HepG2 (cell line): Measurements from ENCODE around the gene S100P. TPM values are rescaled to one million over a fixed set of nuclear protein-coding genes. Genes with fewer than 3 reads are reported as not detected.

Source experiments
- CHCHD3 ChIP-seq: sonication (generic); formaldehyde crosslinking; IDR thresholded peaks from 2 replicates; pipeline ENCODE4 v1.8.0; 2022; ENCODE audit warnings: mild to moderate bottlenecking, missing genetic modification reagents, moderate library complexity
- FOXK2 ChIP-seq: fragments of 450-650 bp; IDR thresholded peaks from 2 replicates; pipeline ENCODE4 v1.6.1; 2016
- HIVEP1 ChIP-seq: sonication (generic); formaldehyde crosslinking; IDR thresholded peaks from 2 replicates; pipeline ENCODE4 v1.4.0; 2020; ENCODE audit warnings: mild to moderate bottlenecking, missing genetic modification reagents
- LCORL ChIP-seq, 2 experiments: fragments of 450-650 bp in 1 of 2; sonication (generic) in 1 of 2; formaldehyde crosslinking in 1 of 2; IDR thresholded peaks; 2 replicates each; pipeline versions ENCODE4 v1.5.0 to v1.6.1; 2017 to 2020; ENCODE audit warnings: antibody characterized with exemption in 1 of 2, missing genetic modification reagents in 1 of 2
- MXD4 ChIP-seq: IDR thresholded peaks from 2 replicates; pipeline ENCODE4 v1.6.1; 2016; ENCODE audit warnings: mild to moderate bottlenecking, missing biosample characterization, missing genetic modification reagents
- NR2F1 ChIP-seq, 2 experiments: fragments of 450-650 bp in 1 of 2; formaldehyde crosslinking in 1 of 2; IDR thresholded peaks; 2 replicates each; pipeline versions ENCODE4 v1.5.0 to v1.6.1; 2016 to 2020; ENCODE audit warnings: mild to moderate bottlenecking in 1 of 2, missing compliant biosample characterization in 1 of 2, missing genetic modification reagents in 1 of 2, moderate library complexity in 1 of 2
- ONECUT2 ChIP-seq: sonication (generic); formaldehyde crosslinking; IDR thresholded peaks from 2 replicates; pipeline ENCODE4 v1.4.0; 2020; ENCODE audit warnings: missing genetic modification reagents
- SIX1 ChIP-seq: sonication (generic); formaldehyde crosslinking; IDR thresholded peaks from 2 replicates; pipeline ENCODE4 v1.4.0; 2020; ENCODE audit warnings: missing genetic modification reagents, borderline replicate concordance
- ZMYM4 ChIP-seq: sonication (generic); formaldehyde crosslinking; IDR thresholded peaks from 2 replicates; pipeline ENCODE4 v1.8.1; 2023; ENCODE audit warnings: mild to moderate bottlenecking, missing genetic modification reagents
- ZNF143 ChIP-seq: sonication (generic); formaldehyde crosslinking; IDR thresholded peaks from 2 replicates; pipeline ENCODE4 v1.4.0; 2020; ENCODE audit warnings: missing genetic modification reagents
- ZNF230 ChIP-seq: sonication (generic); formaldehyde crosslinking; IDR thresholded peaks from 2 replicates; pipeline ENCODE4 v1.4.0; 2020; ENCODE audit warnings: mild to moderate bottlenecking, missing genetic modification reagents
- ZNF432 ChIP-seq: sonication (generic); formaldehyde crosslinking; IDR thresholded peaks from 2 replicates; pipeline ENCODE4 v1.5.0; 2020; ENCODE audit warnings: missing genetic modification reagents, mild to moderate bottlenecking, borderline replicate concordance
- ZNF484 ChIP-seq: sonication (generic); formaldehyde crosslinking; IDR thresholded peaks from 2 replicates; pipeline ENCODE4 v1.5.1; 2020; ENCODE audit warnings: mild to moderate bottlenecking, low read depth, missing genetic modification reagents, borderline replicate concordance
- ZNF562 ChIP-seq: sonication (generic); formaldehyde crosslinking; IDR thresholded peaks from 2 replicates; pipeline ENCODE4 v1.8.0; 2022; ENCODE audit warnings: missing genetic modification reagents, borderline replicate concordance
- ZNF772 ChIP-seq: sonication (generic); formaldehyde crosslinking; IDR thresholded peaks from 2 replicates; pipeline ENCODE4 v1.5.0; 2020; ENCODE audit warnings: mild to moderate bottlenecking, missing genetic modification reagents
- polyA plus RNA-seq, 8 experiments: library from polyadenylated mRNA; depleted of rRNA in 3 of 8; stranded (reverse) in 7 of 8; unstranded in 1 of 8; fragments of >200 nt; fragmentation: Illumina TruSeq in 4 of 8; extraction: Trizol in 4 of 8; gene quantifications; 2 replicates each; pipeline versions ENCODE4 v1.2.1 to v1.2.3, GENCODE V29; 2011 to 2016; ENCODE audit warnings: low read depth in 4 of 8, missing spikeins in 1 of 8, mixed read lengths in 1 of 8; ENCODE audit not compliant: insufficient read depth in 1 of 8
- total RNA-seq, 5 experiments: library from RNA; depleted of rRNA; stranded (reverse); fragments of >200 nt; fragmentation: Illumina TruSeq; extraction: Trizol; gene quantifications; 2 replicates each; pipeline ENCODE4 v1.2.3, GENCODE V29; 2016; ENCODE audit warnings: low read depth in 1 of 5
- TF ChIP-seq, protein P1 (sequence below): sonication (generic); formaldehyde crosslinking; IDR thresholded peaks from 2 replicates; pipeline ENCODE4 v1.8.1; 2022; ENCODE audit warnings: low read depth, mild to moderate bottlenecking, missing genetic modification reagents
- TF ChIP-seq, protein P2 (sequence below): sonication (generic); formaldehyde crosslinking; IDR thresholded peaks from 2 replicates; pipeline ENCODE4 v1.4.0; 2020; ENCODE audit warnings: missing genetic modification reagents
- TF ChIP-seq, protein P3 (sequence below), 2 experiments: sonication (generic) in 1 of 2; formaldehyde crosslinking in 1 of 2; IDR thresholded peaks; 2 replicates each; pipeline versions ENCODE4 v1.6.1 to v1.9.0; 2014 to 2022; ENCODE audit warnings: antibody characterized with exemption in 1 of 2, borderline replicate concordance in 1 of 2, inconsistent platforms in 1 of 2, low read depth in 1 of 2, missing genetic modification reagents in 1 of 2

Gene S100P
- total and polyA plus RNA-seq, 2 of the 13 experiments (the other 11 are each of a cell fraction or from before 2014, with no cell fraction given): 278 to 1,649 TPM

DNA sequence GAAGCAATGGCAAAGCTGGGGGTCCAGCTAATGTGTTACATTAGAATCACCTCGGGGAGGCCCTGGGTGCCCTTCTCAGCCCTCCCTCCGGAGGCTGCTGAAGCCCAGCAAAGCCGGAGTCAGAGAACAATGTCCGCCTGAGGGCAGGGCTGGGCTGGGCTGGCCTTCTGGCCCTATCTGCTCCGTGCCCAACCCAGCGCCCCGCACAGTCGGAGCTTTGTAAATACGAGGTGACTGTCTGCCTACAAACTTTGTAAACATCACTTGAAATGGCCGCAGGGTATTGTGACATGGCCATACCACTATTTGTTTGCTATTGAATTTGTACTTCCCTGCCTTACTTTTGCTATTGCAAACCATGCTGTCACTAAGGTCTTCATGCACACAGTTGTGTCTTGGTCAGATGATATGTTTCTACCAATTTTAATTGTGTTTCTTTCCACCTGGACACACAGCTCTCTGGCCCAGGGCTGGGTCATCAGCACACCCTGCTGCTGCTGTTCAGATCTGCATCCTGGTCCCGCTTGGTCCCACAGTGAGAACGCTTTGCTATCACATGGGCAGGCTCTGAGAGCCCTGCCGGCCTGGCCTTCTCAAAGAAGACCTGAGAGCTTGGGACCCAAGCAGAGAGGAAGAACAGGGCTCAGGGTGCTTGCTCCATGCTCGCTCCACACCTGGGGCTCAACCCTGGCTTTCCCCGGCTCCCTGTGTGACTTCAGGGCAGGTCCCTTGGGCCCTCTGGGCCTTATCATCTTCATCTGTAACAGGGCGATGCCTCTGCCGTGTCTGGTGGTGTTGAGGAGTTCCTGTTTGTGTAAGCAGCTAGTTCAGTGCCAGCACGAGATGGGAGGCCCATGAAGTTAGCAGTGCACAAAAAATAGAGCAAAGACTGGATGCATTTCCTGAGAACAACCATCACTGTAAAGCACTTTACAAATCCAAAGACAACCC lies 2.3 kb downstream of the S100P start (continued):
- TF ChIP-seq, protein P1, sequence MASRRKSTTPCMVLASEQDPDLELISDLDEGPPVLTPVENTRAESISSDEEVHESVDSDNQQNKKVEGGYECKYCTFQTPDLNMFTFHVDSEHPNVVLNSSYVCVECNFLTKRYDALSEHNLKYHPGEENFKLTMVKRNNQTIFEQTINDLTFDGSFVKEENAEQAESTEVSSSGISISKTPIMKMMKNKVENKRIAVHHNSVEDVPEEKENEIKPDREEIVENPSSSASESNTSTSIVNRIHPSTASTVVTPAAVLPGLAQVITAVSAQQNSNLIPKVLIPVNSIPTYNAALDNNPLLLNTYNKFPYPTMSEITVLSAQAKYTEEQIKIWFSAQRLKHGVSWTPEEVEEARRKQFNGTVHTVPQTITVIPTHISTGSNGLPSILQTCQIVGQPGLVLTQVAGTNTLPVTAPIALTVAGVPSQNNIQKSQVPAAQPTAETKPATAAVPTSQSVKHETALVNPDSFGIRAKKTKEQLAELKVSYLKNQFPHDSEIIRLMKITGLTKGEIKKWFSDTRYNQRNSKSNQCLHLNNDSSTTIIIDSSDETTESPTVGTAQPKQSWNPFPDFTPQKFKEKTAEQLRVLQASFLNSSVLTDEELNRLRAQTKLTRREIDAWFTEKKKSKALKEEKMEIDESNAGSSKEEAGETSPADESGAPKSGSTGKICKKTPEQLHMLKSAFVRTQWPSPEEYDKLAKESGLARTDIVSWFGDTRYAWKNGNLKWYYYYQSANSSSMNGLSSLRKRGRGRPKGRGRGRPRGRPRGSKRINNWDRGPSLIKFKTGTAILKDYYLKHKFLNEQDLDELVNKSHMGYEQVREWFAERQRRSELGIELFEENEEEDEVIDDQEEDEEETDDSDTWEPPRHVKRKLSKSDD: peak; percentile 93
- no peak for TF ChIP-seq ZNF562 (CRISPR knock-in tag)
- TF ChIP-seq ZNF230: no peak
- TF ChIP-seq SIX1 (CRISPR knock-in tag): peak; percentile 76; the same call in 1 of the 2 replicates
- TF ChIP-seq ZNF143: 0 out of 2 replicates have a peak, but pooled peaks have one; percentile 38
- TF ChIP-seq FOXK2: peak; percentile 98
- TF ChIP-seq ZNF484 (CRISPR knock-in tag): no peak
- TF ChIP-seq CHCHD3 (CRISPR knock-in tag): no peak
- TF ChIP-seq ONECUT2 (CRISPR knock-in tag): no peak
- peak; percentile 60 to 62; a peak in 2 of 4 replicates for TF ChIP-seq NR2F1 (CRISPR knock-in tag; IDR thresholded peaks at IDR 0.05)
- TF ChIP-seq ZNF432 (CRISPR knock-in tag): no peak
- no peak for TF ChIP-seq LCORL (IDR thresholded peaks at IDR 0.05)
- peak; percentile 96 for TF ChIP-seq LCORL (CRISPR knock-in tag; IDR thresholded peaks at IDR 0.05)
- peak; percentile 99 for TF ChIP-seq ZNF772 (CRISPR knock-in tag)
- TF ChIP-seq, protein P2, sequence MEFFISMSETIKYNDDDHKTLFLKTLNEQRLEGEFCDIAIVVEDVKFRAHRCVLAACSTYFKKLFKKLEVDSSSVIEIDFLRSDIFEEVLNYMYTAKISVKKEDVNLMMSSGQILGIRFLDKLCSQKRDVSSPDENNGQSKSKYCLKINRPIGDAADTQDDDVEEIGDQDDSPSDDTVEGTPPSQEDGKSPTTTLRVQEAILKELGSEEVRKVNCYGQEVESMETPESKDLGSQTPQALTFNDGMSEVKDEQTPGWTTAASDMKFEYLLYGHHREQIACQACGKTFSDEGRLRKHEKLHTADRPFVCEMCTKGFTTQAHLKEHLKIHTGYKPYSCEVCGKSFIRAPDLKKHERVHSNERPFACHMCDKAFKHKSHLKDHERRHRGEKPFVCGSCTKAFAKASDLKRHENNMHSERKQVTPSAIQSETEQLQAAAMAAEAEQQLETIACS (CRISPR knock-in tag): peak; percentile 75
- TF ChIP-seq ZMYM4 (CRISPR knock-in tag): peak; percentile 91
- TF ChIP-seq, protein P3, sequence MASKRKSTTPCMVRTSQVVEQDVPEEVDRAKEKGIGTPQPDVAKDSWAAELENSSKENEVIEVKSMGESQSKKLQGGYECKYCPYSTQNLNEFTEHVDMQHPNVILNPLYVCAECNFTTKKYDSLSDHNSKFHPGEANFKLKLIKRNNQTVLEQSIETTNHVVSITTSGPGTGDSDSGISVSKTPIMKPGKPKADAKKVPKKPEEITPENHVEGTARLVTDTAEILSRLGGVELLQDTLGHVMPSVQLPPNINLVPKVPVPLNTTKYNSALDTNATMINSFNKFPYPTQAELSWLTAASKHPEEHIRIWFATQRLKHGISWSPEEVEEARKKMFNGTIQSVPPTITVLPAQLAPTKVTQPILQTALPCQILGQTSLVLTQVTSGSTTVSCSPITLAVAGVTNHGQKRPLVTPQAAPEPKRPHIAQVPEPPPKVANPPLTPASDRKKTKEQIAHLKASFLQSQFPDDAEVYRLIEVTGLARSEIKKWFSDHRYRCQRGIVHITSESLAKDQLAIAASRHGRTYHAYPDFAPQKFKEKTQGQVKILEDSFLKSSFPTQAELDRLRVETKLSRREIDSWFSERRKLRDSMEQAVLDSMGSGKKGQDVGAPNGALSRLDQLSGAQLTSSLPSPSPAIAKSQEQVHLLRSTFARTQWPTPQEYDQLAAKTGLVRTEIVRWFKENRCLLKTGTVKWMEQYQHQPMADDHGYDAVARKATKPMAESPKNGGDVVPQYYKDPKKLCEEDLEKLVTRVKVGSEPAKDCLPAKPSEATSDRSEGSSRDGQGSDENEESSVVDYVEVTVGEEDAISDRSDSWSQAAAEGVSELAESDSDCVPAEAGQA (IDR thresholded peaks at IDR 0.05; ENCODE audit: low read depth): peak; percentile 90
- TF ChIP-seq, protein P3 (CRISPR knock-in tag; IDR thresholded peaks at IDR 0.05; ENCODE audit: borderline replicate concordance): no peak
- TF ChIP-seq HIVEP1 (CRISPR knock-in tag): peak; percentile 69
- TF ChIP-seq MXD4 (CRISPR knock-in tag): peak; percentile 93
